GM20000 (cell line): ENCODE results near the gene CENPVL1.

Source experiments
- DNase-seq: peaks from one replicate; pipeline ENCODE4 v3.0.0; 2012; ENCODE audit warnings: low spot score
- TF ChIP-seq, protein P1 (sequence below): IDR thresholded peaks from 2 replicates; pipeline ENCODE4 v1.5.1; 2012; ENCODE audit warnings: mild to moderate bottlenecking, control low read depth; ENCODE audit errors: extremely low read depth, missing control alignments

Gene CENPVL1

GRCh38 chrX:51737091-51737490 is 26.8 kb downstream of the CENPVL1 start:
- no peak for DNase-seq

GRCh38 chrX:51742586-51742985 is 32.3 kb downstream of the CENPVL1 start:
- TF ChIP-seq, protein P1, sequence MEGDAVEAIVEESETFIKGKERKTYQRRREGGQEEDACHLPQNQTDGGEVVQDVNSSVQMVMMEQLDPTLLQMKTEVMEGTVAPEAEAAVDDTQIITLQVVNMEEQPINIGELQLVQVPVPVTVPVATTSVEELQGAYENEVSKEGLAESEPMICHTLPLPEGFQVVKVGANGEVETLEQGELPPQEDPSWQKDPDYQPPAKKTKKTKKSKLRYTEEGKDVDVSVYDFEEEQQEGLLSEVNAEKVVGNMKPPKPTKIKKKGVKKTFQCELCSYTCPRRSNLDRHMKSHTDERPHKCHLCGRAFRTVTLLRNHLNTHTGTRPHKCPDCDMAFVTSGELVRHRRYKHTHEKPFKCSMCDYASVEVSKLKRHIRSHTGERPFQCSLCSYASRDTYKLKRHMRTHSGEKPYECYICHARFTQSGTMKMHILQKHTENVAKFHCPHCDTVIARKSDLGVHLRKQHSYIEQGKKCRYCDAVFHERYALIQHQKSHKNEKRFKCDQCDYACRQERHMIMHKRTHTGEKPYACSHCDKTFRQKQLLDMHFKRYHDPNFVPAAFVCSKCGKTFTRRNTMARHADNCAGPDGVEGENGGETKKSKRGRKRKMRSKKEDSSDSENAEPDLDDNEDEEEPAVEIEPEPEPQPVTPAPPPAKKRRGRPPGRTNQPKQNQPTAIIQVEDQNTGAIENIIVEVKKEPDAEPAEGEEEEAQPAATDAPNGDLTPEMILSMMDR, result no peak
- DNase-seq, result no peak

More at GRCh38 chrX:51737091-51737490, 26.8 kb downstream of the CENPVL1 start:
- TF ChIP-seq, protein P1, result no peak

GRCh38 chrX:51743179-51743957 is 33.1 kb downstream of the CENPVL1 start, which contains the start of gene GSPT2:
Gene GSPT2 (plus strand): TSS chrX:51743442. CDS start chrX:51743627, 185 bp downstream.
- TF ChIP-seq, protein P1, result no peak
- peak; percentile 67 for DNase-seq

- TF ChIP-seq, protein P1, result no peak
- DNase-seq, result no peak
Measured at GRCh38 chrX:51747671-51748070, 37.4 kb downstream of the CENPVL1 start.

GRCh38 chrX:51759055-51759839 is 48.9 kb downstream of the CENPVL1 start:
- no peak for DNase-seq
- TF ChIP-seq, protein P1, result no peak

- DNase-seq, result no peak
- TF ChIP-seq, protein P1, result no peak
Measured at GRCh38 chrX:51760657-51761056, 50.3 kb downstream of the CENPVL1 start.
